NCI-H146 treated with DMSO at 0.1 percent for 48 hours (cell line): Measurements from ENCODE around the gene S1PR3.
A peak's percentile ranks its signal among the peaks of the same experiment; 100 is the strongest.

Source experiments
- DNase-seq: peaks from one replicate; lab custom pipeline; 2025; ENCODE audit not compliant: unreplicated experiment; lab: John Stamatoyannopoulos, UW

Gene S1PR3

GRCh38 chr9:88990729-88991065 lies 571 bp upstream of the S1PR3 start:
- DNase-seq, result no peak

GRCh38 chr9:88992556-88992955 lies 1.3 kb downstream of the S1PR3 start:
- DNase-seq, result no peak

DNA sequence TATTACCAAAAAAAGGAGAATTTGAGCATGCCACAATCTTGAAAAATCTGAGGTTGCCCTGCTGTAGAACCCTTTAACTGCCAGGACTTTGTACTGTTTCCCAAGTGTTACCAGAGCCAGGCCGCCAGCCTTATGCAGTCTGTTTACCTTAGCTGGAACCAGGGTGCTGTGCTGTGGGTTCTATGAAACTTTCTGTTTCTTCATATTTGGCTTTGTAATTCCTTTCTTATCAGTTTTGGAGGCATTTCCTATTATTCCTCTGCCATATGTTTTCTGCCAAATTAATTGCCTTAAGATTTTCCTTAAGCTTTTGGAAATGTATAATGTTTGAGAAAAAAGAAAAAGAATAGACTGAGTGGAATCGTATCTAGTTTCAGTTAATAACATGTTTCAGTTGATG lies 2.1 kb downstream of the S1PR3 start:
- no peak for DNase-seq

- no peak for DNase-seq
These were observed 2.7 kb downstream of the S1PR3 start for GRCh38 chr9:88993871-88994460.

DNA sequence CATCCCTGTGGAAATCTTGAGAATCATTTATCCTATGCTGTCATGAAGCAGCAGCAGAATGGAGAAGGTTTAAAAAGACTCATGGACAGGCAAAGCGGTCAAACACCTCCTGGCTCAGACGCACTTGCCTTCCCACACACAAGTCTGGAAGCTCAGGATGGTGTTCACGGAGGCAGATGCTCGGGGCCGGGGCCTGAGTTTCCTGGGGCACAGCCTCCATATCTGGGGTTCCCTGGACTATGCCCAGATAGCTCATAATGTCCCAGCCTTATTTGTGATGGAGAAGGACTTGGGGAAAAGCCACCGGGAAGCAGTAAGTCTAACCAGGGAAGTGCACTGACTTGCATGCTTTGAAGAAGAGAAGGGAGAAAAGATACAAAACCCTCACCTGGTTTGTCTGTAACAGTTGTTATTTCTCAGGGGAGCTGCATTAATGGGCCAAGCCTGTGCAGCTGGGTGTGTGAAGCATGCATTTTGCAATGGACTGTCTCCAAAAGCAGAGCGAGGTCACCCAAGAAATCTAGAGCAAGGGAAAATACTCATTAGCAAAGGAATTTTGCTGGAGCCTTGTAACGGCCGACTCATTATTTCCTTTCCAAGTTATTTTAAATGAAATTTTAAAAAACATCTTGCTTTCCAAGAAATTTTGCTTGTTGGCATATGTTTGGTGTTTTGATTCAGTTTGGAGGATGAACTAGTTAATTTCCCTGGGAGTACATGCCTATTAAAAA lies 3.4 kb downstream of the S1PR3 start:
- DNase-seq, result no peak

- no peak for DNase-seq
These were observed 3.9 kb downstream of the S1PR3 start for GRCh38 chr9:88995200-88995577.

- DNase-seq, result no peak
These were observed 4.4 kb downstream of the S1PR3 start for GRCh38 chr9:88995627-88996026.

- no peak for DNase-seq
These were observed 5.0 kb downstream of the S1PR3 start for GRCh38 chr9:88996046-88996920.

GRCh38 chr9:88996921-88997235 lies 5.6 kb downstream of the S1PR3 start:
- no peak for DNase-seq

DNA sequence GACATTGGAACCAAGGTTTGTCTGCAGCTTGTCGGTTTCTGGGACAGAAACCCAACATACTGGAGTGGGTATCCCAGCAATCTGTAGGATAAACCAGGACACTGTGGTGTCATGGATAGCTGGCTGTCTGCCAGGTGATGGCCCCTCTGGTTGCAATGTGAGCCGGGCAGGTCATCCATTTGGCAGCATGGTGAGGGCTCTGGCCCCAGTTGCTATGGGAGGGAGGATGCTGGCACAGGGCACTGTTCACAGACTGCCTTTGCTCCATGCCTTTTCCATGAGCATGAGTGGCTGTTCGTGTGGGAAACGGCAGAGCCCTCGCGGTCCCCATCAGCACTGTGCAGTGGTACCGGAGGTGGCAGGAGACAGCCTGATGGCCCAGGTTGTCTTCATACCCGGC lies 6.4 kb downstream of the S1PR3 start:
- no peak for DNase-seq

DNA sequence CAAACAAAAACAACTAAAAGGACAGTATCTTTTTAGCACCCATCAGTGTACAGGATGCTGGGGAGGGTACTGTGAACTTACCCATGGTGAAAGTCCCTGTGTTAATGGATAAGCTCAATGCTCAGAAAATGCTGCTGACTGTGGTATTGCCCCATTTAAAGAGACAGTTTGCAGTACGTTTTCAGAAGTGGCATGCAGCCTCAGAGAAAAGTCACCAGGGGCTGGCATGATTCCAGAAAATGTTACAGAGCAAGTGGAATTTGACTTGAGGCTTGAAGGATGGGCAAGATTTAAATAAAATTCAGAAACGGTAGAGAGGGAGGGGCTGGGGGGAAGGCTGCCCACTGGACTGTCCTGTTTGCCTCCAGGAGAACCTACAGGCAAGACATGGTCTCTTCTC lies 7.2 kb downstream of the S1PR3 start:
- no peak for DNase-seq

DNA sequence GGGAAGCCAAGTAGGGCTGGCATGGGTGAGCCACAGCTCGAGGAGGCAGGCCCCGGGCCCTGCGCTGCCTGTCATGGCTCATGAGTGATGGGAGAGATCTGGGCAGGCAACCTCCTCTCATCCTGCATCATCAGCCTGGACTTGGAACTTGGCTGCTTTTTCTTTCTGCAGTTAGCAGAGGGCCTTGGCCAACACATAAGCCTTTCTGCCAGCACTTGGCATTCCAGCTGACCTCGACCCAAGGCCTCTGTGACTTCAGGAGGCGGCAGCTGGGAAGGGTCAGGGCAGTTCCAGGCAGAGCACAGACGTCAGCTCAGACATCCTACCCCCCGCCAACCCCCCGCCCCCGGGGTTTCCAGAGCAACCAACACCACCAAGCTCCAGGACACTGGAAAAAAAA lies 7.6 kb downstream of the S1PR3 start:
- no peak for DNase-seq

- DNase-seq, result no peak
These were observed 9.1 kb downstream of the S1PR3 start for GRCh38 chr9:89000371-89000781.

GRCh38 chr9:89000973-89001916 lies 10.0 kb downstream of the S1PR3 start:
- DNase-seq, result peak; percentile 0

DNA sequence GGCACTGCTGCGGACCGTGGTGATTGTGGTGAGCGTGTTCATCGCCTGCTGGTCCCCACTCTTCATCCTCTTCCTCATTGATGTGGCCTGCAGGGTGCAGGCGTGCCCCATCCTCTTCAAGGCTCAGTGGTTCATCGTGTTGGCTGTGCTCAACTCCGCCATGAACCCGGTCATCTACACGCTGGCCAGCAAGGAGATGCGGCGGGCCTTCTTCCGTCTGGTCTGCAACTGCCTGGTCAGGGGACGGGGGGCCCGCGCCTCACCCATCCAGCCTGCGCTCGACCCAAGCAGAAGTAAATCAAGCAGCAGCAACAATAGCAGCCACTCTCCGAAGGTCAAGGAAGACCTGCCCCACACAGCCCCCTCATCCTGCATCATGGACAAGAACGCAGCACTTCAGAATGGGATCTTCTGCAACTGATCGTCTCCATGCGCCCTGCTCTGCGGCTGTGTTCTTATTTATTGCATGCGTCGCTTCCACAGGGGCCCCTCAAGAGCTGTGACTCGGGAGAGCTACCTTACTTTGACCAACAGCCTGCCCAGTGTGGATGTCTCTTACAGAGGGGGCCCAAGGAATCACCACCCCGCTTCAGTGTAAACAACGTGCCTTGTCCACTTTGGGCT lies 10.8 kb downstream of the S1PR3 start:
- DNase-seq, result no peak

DNA sequence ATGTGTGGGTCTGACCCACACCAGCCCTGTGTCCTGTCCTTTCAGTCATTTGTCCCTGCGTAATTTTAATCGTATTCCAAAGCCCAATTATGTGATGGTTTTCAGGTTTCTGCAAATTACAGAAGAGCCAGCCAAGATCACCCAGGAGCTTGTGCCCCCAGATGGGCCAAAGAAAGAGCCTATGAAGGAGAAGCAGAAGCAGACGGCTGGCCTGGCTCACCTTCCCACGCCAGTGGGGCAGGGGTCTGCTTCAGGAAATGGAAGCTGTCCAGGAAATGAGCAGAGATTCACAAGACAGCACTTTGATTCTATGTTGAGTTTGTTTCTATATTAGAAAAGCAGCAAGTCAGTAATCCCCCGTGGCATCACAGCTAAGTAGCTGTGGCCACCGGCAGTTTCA lies 11.7 kb downstream of the S1PR3 start:
- no peak for DNase-seq

DNA sequence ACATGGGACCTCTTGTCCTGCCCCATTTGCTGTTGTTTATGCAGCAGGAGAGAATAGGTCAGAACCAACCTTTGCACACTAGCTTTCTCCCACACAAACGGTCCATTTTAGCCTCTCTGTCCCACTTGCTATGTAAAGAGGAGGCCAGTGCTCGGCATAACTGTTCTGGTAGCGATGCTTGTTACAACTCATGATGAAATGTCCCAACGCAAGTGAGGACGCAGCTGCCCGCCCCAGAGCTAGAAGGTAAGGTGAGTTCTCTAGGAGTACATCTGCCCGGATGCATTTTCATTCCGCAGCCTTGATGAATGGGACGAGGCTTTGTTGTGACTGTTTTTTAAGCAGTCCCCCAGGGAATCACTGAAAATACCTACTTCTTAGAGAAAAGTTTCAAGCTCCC lies 14.1 kb downstream of the S1PR3 start:
- no peak for DNase-seq

GRCh38 chr9:89006267-89006666 lies 15.0 kb downstream of the S1PR3 start:
- DNase-seq, result no peak

DNA sequence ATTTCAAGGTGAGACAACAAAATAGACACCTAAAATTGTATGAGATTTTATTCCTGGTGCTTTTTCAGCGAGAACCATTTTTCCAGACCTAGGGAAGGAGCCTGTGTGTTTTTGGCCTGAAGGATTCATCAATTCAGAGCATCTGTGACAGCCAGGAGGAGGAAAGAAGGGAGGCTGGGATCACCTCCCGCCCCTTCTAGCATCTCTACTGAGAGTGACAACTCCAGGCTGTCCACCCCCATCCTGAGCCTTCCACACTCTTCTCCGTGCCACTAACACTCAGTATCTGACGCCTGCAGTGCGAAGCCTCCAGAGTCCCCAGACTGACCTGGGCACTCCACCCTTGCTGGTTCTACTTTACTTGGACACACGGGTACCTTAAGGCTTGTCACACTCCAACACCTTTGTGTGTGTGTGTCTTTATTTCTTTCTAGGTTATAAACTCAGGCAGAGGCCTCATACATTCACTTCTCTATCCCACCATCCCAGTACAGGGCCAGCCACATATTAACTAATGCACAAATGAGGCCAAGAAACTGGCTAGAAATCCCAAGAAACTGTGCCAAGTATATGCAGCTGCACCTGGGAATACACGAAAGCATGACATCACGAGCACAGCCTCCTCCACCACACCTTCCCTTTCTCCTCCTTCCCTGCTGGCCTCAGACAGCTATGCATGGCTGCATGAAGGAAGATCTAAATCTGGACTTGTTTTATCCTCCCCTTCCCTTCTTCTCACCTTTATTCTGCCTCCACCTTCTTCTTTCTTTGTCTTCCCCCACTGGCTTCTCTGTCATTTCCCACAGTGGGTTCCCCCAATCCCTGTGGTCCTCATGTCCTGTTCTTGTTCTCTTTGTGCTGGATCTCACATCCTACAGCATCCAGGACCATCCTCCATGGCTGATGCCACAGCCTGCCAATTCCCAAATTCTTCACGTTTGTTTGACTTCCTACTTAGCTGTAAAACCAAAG lies 16.0 kb downstream of the S1PR3 start:
- no peak for DNase-seq
